ENCODE data around the gene SS18L1.

DNA sequence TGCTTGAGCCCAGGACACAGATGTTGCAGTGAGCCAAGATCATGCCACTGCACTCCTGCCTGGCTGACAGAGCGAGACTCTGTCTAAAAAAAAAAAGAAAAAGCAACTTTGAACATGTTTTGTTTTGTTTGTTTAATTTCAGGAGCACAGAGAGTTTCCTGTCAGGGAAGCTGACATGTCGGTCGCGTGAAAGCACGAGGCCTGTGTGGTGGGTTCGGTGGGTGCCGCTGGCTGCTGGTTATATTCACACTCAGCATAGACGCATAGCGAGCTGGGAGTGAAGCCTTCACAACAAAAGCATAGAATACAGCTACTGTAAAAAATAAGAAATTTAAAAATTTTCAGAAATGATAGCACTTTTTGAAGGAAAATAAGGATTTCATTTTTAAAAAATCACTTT lies 53.7 kb downstream of the SS18L1 start:
- TF ChIP-seq POLR2AphosphoS5 (IDR thresholded peaks at IDR 0.05; ENCODE audit: borderline replicate concordance, low read depth, low read length) (no peak), EZH2 (IDR thresholded peaks at IDR 0.05) (no peak), FOXP2 (optimal IDR thresholded peaks at IDR 0.05; ENCODE audit: control extremely low read depth, extremely low read length, insufficient read depth) (no peak)

All from SK-N-MC (cell line).